Liver (tissue), 9 donors: ENCODE data around the gene POLR3GL. TPM values are rescaled to one million over a fixed set of nuclear protein-coding genes. Genes with fewer than 3 reads are reported as not detected.
A peak's percentile ranks its signal among the peaks of the same experiment; 100 is the strongest.

ENCODE experiments used
- DNase-seq: peaks from one replicate; pipeline ENCODE4 v3.0.0-alpha.2; 2017; ENCODE audit warnings: low spot score
- H3K27ac ChIP-seq, 2 donors: one replicate each; pipeline ENCODE4 v1.7.0; 2013; ENCODE audit warnings: inconsistent platforms in 2 of 2, low read length in 2 of 2, control low read depth in 1 of 2, low read depth in 1 of 2, mild to moderate bottlenecking in 1 of 2
- H3K27me3 ChIP-seq, 4 donors: one replicate each; pipeline versions ENCODE4 v1.6.1 to v1.7.0; 2013; ENCODE audit warnings: low read length in 3 of 4, inconsistent platforms in 1 of 4, mild to moderate bottlenecking in 1 of 4, moderate library complexity in 1 of 4; ENCODE audit not compliant: control insufficient read depth in 4 of 4, insufficient read depth in 4 of 4
- H3K36me3 ChIP-seq, 4 donors: one replicate each; pipeline versions ENCODE4 v1.6.1 to v1.7.0; 2013; ENCODE audit warnings: low read length in 3 of 4, mild to moderate bottlenecking in 3 of 4, low read depth in 1 of 4, moderate library complexity in 1 of 4; ENCODE audit not compliant: control insufficient read depth in 4 of 4, insufficient read depth in 3 of 4
- H3K4me1 ChIP-seq, 4 donors: one replicate each; pipeline versions ENCODE4 v1.6.1 to v1.7.0; 2013; ENCODE audit warnings: low read length in 3 of 4, mild to moderate bottlenecking in 3 of 4, moderate library complexity in 1 of 4; ENCODE audit not compliant: control insufficient read depth in 4 of 4, insufficient read depth in 4 of 4
- H3K4me3 ChIP-seq, 3 donors: one replicate each; pipeline versions ENCODE4 v1.6.1 to v1.7.0; 2013; ENCODE audit warnings: low read length in 3 of 3, control low read depth in 1 of 3, low read depth in 1 of 3, mild to moderate bottlenecking in 1 of 3
- H3K9ac ChIP-seq, 2 donors: one replicate each; pipeline ENCODE4 v1.7.0; 2013; ENCODE audit warnings: low read length in 2 of 2, mild to moderate bottlenecking in 2 of 2, moderate library complexity in 2 of 2, control low read depth in 1 of 2, low read depth in 1 of 2
- H3K9me3 ChIP-seq, 4 donors: one replicate each; pipeline versions ENCODE4 v1.6.1 to v1.7.0; 2013; ENCODE audit warnings: low read length in 3 of 4; ENCODE audit not compliant: control insufficient read depth in 4 of 4
- ATF3 ChIP-seq: IDR thresholded peaks from 2 replicates; pipeline ENCODE4 v1.6.1; 2016; ENCODE audit warnings: antibody characterized with exemption
- EGR1 ChIP-seq, 2 donors: IDR thresholded peaks; 2 replicates each; pipeline ENCODE4 v1.6.1; 2016 to 2018; ENCODE audit warnings: antibody characterized with exemption in 2 of 2, low read depth in 2 of 2
- FOXA1 ChIP-seq: IDR thresholded peaks from 2 replicates; pipeline ENCODE4 v1.6.1; 2016; ENCODE audit warnings: antibody characterized with exemption
- FOXA2 ChIP-seq: IDR thresholded peaks from 2 replicates; pipeline ENCODE4 v1.6.1; 2016; ENCODE audit warnings: antibody characterized with exemption
- GABPA ChIP-seq, 2 donors: IDR thresholded peaks in 1 of 2; conservative IDR thresholded peaks in 1 of 2; 2 replicates each; pipeline ENCODE4 v1.6.1; 2016; ENCODE audit warnings: antibody characterized with exemption in 2 of 2, mild to moderate bottlenecking in 1 of 2, moderate library complexity in 1 of 2
- HNF4A ChIP-seq, 2 donors: conservative IDR thresholded peaks; 2 replicates each; pipeline ENCODE4 v1.6.1; 2016; ENCODE audit warnings: antibody characterized with exemption in 2 of 2, mild to moderate bottlenecking in 2 of 2
- HNF4G ChIP-seq: IDR thresholded peaks from 2 replicates; pipeline ENCODE4 v1.6.1; 2016; ENCODE audit warnings: antibody characterized with exemption
- JUND ChIP-seq, 2 donors: IDR thresholded peaks; 2 replicates each; pipeline ENCODE4 v1.6.1; 2016; ENCODE audit warnings: antibody characterized with exemption in 2 of 2
- NR2F2 ChIP-seq: IDR thresholded peaks from 2 replicates; pipeline ENCODE4 v1.6.1; 2016; ENCODE audit warnings: antibody characterized with exemption
- RAD21 ChIP-seq, 2 donors: IDR thresholded peaks; 2 replicates each; pipeline ENCODE4 v1.6.1; 2016; ENCODE audit warnings: antibody characterized with exemption in 2 of 2, mild to moderate bottlenecking in 2 of 2
- RXRA ChIP-seq, 2 donors: IDR thresholded peaks; 2 replicates each; pipeline ENCODE4 v1.6.1; 2017 to 2018; ENCODE audit warnings: antibody characterized with exemption in 2 of 2, mild to moderate bottlenecking in 1 of 2
- SP1 ChIP-seq: IDR thresholded peaks from 2 replicates; pipeline ENCODE4 v1.6.1; 2018; ENCODE audit warnings: antibody characterized with exemption, mild to moderate bottlenecking
- TAF1 ChIP-seq: conservative IDR thresholded peaks from 2 replicates; pipeline ENCODE4 v1.6.1; 2016; ENCODE audit warnings: antibody characterized with exemption, mild to moderate bottlenecking
- YY1 ChIP-seq: IDR thresholded peaks from 2 replicates; pipeline ENCODE4 v1.6.1; 2016; ENCODE audit warnings: antibody characterized with exemption, mild to moderate bottlenecking
- ZBTB33 ChIP-seq: IDR thresholded peaks from 2 replicates; pipeline ENCODE4 v1.6.1; 2016; ENCODE audit warnings: antibody characterized with exemption
- WGBS: extraction: QIAGEN DNeasy Blood & Tissue Kit; methylation state at CpG from one replicate; pipeline ENCODE4 v1.1.7; 2013; 5-methylcytosine and 5-hydroxymethylcytosine counted together
- polyA plus RNA-seq, 2 donors: library from polyadenylated mRNA; stranded (reverse) in 1 of 2; unstranded in 1 of 2; fragments of 200-250 nt in 1 of 2; fragments of >200 nt in 1 of 2; fragmentation: Nextera tagmentation in 1 of 2; extraction: Ambion mirVana in 1 of 2; gene quantifications; one replicate each; pipeline versions ENCODE4 v1.2.1 to v1.2.3, GENCODE V29; 2013 to 2015
- total RNA-seq, 2 donors: library from RNA; depleted of rRNA; stranded (reverse); fragments of >200 nt; gene quantifications; one replicate each; pipeline ENCODE4 v1.2.3, GENCODE V29; 2014
- TF ChIP-seq, protein P1 (sequence below): fragments of 150-350 bp; IDR thresholded peaks from 2 replicates; pipeline ENCODE4 v1.5.1; 2017; ENCODE audit warnings: improper control_type of control experiment, low read depth, low read length; ENCODE audit not compliant: missing input control
- TF ChIP-seq, protein P2 (sequence below): IDR thresholded peaks from 2 replicates; pipeline ENCODE4 v1.6.1; 2016; ENCODE audit warnings: antibody characterized with exemption, mild to moderate bottlenecking
- TF ChIP-seq, protein P3 (sequence below): IDR thresholded peaks from 2 replicates; pipeline ENCODE4 v1.6.1; 2016; ENCODE audit warnings: antibody characterized with exemption
- donor health status: healthy.
- donor health status: healthy.
- donor health status: healthy.
- donor health status: healthy.
- donor health status: healthy.

POLR3GL gene
- total and polyA plus RNA-seq, 4 donors: 11.9 to 23.4 (median 16.2) TPM

GRCh38 chr1:145917595-145917994 lies 46.9 kb upstream of the POLR3GL start:
- WGBS: 83% methylated on average over 5 of the region's 5 CpGs
- TF ChIP-seq RAD21 (IDR thresholded peaks at IDR 0.05) (no peak), FOXA2 (no peak), RXRA (IDR thresholded peaks at IDR 0.05) (no peak), NR2F2 (no peak), SP1 (no peak), HNF4G (no peak)
- TF ChIP-seq, protein P1, sequence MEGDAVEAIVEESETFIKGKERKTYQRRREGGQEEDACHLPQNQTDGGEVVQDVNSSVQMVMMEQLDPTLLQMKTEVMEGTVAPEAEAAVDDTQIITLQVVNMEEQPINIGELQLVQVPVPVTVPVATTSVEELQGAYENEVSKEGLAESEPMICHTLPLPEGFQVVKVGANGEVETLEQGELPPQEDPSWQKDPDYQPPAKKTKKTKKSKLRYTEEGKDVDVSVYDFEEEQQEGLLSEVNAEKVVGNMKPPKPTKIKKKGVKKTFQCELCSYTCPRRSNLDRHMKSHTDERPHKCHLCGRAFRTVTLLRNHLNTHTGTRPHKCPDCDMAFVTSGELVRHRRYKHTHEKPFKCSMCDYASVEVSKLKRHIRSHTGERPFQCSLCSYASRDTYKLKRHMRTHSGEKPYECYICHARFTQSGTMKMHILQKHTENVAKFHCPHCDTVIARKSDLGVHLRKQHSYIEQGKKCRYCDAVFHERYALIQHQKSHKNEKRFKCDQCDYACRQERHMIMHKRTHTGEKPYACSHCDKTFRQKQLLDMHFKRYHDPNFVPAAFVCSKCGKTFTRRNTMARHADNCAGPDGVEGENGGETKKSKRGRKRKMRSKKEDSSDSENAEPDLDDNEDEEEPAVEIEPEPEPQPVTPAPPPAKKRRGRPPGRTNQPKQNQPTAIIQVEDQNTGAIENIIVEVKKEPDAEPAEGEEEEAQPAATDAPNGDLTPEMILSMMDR: no peak
- no peak for DNase-seq
- H3K9ac ChIP-seq: peak overlapping the region; percentile 56 to 84
- H3K27ac ChIP-seq: no peak overlapping the region
- H3K36me3 ChIP-seq: peaks cover 3 to 8% (median 4%) of the 10 kb centered on the region in 4 donors
- H3K9me3 ChIP-seq: no peaks in the 10 kb centered on the region
- peaks cover 8 to 25% (median 17%) of the 10 kb centered on the region in 4 donors for H3K4me1 ChIP-seq
- H3K4me3 ChIP-seq: peak overlapping the region; percentile 74 to 96 (median 95)
- H3K27me3 ChIP-seq: no peaks in the 10 kb centered on the region

GRCh38 chr1:145918144-145918991 lies 46.1 kb upstream of the POLR3GL start, which contains the start of gene PEX11B:
TSS of gene PEX11B (minus strand) at chr1:145918717. CDS start at chr1:145918688, 29 bp downstream.
- H3K36me3 ChIP-seq: peaks cover 3 to 9% (median 5%) of the 10 kb centered on the region in 4 donors
- WGBS: under 1% methylated on average over 51 of the region's 51 CpGs

More at GRCh38 chr1:145918144-145918991, 46.1 kb upstream of the POLR3GL start, which contains the start of gene PEX11B:
- peak in 1 of 2 donors; percentile 66 for TF ChIP-seq GABPA (IDR thresholded peaks at IDR 0.05 in 1 of 2, conservative IDR thresholded peaks at IDR 0.05 in 1 of 2)
- peak; percentile 27 to 33 for TF ChIP-seq RAD21 (IDR thresholded peaks at IDR 0.05)
- TF ChIP-seq, protein P1: no peak
- peak; percentile 3 to 47 for TF ChIP-seq RXRA (IDR thresholded peaks at IDR 0.05)
- no peak for TF ChIP-seq FOXA2
- peak; percentile 97 for TF ChIP-seq YY1
- no peak for TF ChIP-seq ATF3
- TF ChIP-seq ZBTB33: peak; percentile 98
- no peak for TF ChIP-seq FOXA1
- TF ChIP-seq EGR1 (IDR thresholded peaks at IDR 0.05; ENCODE audit: low read depth in 2 of 2): no peak
- TF ChIP-seq SP1: peak; percentile 63
- TF ChIP-seq, protein P2, sequence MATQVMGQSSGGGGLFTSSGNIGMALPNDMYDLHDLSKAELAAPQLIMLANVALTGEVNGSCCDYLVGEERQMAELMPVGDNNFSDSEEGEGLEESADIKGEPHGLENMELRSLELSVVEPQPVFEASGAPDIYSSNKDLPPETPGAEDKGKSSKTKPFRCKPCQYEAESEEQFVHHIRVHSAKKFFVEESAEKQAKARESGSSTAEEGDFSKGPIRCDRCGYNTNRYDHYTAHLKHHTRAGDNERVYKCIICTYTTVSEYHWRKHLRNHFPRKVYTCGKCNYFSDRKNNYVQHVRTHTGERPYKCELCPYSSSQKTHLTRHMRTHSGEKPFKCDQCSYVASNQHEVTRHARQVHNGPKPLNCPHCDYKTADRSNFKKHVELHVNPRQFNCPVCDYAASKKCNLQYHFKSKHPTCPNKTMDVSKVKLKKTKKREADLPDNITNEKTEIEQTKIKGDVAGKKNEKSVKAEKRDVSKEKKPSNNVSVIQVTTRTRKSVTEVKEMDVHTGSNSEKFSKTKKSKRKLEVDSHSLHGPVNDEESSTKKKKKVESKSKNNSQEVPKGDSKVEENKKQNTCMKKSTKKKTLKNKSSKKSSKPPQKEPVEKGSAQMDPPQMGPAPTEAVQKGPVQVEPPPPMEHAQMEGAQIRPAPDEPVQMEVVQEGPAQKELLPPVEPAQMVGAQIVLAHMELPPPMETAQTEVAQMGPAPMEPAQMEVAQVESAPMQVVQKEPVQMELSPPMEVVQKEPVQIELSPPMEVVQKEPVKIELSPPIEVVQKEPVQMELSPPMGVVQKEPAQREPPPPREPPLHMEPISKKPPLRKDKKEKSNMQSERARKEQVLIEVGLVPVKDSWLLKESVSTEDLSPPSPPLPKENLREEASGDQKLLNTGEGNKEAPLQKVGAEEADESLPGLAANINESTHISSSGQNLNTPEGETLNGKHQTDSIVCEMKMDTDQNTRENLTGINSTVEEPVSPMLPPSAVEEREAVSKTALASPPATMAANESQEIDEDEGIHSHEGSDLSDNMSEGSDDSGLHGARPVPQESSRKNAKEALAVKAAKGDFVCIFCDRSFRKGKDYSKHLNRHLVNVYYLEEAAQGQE: peak; percentile 16
- TF ChIP-seq HNF4G: no peak
- TF ChIP-seq JUND (IDR thresholded peaks at IDR 0.05): peak in 1 of 2 donors; percentile 46
- no peak for TF ChIP-seq TAF1
- TF ChIP-seq, protein P3, sequence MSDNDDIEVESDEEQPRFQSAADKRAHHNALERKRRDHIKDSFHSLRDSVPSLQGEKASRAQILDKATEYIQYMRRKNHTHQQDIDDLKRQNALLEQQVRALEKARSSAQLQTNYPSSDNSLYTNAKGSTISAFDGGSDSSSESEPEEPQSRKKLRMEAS: peak; percentile 90
- peak in 1 of 2 donors; percentile 15 for TF ChIP-seq HNF4A (conservative IDR thresholded peaks at IDR 0.05)
- peak; percentile 81 for TF ChIP-seq NR2F2
- H3K9me3 ChIP-seq: no peaks in the 10 kb centered on the region
- no peaks in the 10 kb centered on the region for H3K27me3 ChIP-seq
- peak within 1 kb of the TSS; percentile 66 to 93 for H3K27ac ChIP-seq
- peak within 1 kb of the TSS; percentile 74 to 96 (median 95) for H3K4me3 ChIP-seq
- H3K9ac ChIP-seq: peak within 1 kb of the TSS; percentile 56 to 84
- peak; percentile 92 for DNase-seq
- H3K4me1 ChIP-seq: peaks cover 8 to 25% (median 17%) of the 10 kb centered on the region in 4 donors
